HG03095 (cell line): ENCODE results near the gene SGO1.
"Not testable (repeated sequence)": the region's sequence is repeated elsewhere in the genome, so short reads cannot be mapped to it uniquely, and the experiment has no call there.

Source experiments
- ATAC-seq: cut with Tn5 transposase; IDR thresholded peaks from one replicate; pipeline ENCODE4 v1.9.1; 2021; ENCODE audit warnings: moderate library complexity; ENCODE audit not compliant: unreplicated experiment

SGO1 gene

GRCh38 chr3:20185679-20186599 is at the start of gene SGO1:
Gene SGO1 (minus strand): TSS chr3:20186206. CDS start chr3:20184027, 2,179 bp downstream.
- ATAC-seq = peak; percentile 95

DNA sequence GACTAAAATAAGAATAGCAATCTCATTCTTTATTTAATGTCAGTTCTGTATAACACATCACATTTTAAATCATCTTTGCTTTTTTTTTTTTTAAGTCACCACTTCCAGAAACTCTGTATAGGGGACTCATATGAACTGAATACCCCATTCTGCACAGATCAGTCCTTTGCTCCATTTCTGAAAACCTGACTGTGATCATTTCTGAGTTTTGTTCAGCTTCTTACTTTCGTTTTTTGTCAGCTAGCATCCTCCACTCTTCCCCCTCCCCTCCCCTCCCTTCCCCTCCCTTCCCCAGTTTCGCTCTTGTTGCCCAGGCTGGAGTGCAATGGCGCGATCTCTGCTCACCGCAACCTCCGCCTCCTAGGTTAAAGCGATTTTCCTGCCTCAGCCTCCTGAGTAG is 49.8 kb upstream of the SGO1 start:
- no peak for ATAC-seq

DNA sequence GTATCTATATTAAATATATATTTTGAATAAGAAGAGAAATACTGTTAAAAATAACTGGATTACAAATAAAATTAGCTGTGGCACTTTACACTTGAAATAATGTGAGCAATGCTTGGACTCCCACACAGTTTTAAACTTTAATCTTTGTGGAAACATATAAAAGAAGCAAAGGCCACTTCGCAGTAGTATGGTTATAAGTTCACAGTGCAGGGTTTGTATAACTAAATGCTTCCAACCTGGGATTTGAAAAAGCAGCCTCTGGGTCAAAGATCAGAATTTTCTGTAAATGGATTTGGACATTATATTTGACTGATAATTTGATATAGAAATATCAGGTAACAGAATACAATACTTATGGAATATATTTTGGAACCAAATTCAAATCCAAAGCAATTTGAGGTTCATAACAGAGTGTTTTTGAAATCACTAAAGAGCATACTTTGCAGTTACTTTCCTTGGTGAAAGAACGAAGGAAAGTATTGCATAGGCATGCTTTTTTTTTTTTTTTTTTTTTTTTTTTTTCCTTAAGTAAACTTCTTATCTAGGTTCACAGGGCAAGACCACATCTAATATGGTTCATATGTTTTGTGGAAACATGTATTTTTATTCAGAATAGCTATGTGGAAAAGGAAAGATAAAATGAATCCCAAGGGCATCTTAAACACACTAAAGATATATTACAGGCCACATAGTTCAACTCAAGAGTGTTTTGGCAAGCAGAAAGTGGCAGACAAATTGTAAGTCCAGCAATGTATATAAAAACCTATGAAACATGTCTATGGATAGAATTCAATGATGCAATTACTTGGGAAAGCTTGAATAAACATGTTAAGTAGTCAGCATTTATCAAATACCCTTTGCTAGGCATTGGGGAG is 47.1 kb upstream of the SGO1 start:
- no peak for ATAC-seq

- no peak for ATAC-seq
Measured at GRCh38 chr3:20230954-20231353, 44.9 kb upstream of the SGO1 start.

- no peak for ATAC-seq
Measured at GRCh38 chr3:20225769-20226168, 39.8 kb upstream of the SGO1 start.

DNA sequence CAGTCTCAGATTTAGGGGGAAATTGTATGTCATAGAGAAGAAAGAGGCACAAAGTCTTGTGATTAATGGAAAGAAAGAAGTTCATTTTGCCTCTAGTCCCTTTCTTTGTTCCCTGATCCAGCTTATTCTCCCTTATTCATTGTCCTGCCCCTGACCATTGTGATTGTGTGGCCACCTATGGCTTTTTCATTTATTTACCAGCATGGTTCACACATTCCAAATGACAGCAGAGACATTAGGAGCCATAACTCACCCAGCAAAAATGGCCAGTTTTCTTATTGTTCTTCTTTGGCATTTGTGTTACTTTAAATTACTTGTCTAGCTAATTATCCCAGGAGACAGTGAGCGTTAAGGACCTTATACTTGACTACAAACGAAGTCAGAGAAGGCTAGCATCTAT is 36.3 kb upstream of the SGO1 start:
- ATAC-seq = no peak

GRCh38 chr3:20218215-20218614 is 32.2 kb upstream of the SGO1 start:
- no peak for ATAC-seq

DNA sequence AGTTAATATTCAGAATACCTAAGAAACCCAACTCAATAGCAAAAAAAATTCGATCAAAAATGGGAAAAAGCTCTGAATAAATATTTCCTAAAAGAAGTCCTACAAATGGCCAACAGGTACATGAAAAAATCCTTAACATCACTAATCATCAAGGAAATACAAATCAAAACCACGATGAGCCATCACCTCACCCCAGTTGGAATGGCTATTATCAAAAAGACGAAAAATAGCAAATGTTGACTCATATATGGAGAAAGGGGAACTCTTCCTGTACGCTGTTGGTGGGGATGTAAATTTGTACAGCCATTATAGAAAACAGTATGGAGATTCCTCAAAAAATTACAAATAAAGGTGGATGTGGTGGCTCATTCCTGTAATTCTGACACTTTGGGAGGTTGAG is 29.6 kb upstream of the SGO1 start:
- ATAC-seq = no peak

GRCh38 chr3:20213491-20213890 is 27.5 kb upstream of the SGO1 start:
- ATAC-seq = not testable (repeated sequence)

GRCh38 chr3:20207945-20208344 is 21.9 kb upstream of the SGO1 start:
- ATAC-seq = not testable (repeated sequence)

GRCh38 chr3:20205898-20206297 is 19.9 kb upstream of the SGO1 start:
- ATAC-seq = not testable (repeated sequence)

- ATAC-seq = no peak
Measured at GRCh38 chr3:20201143-20201542, 15.1 kb upstream of the SGO1 start.

GRCh38 chr3:20197775-20198174 is 11.8 kb upstream of the SGO1 start:
- ATAC-seq = no peak

- no peak for ATAC-seq
Measured at GRCh38 chr3:20194793-20195460, 8.9 kb upstream of the SGO1 start.

DNA sequence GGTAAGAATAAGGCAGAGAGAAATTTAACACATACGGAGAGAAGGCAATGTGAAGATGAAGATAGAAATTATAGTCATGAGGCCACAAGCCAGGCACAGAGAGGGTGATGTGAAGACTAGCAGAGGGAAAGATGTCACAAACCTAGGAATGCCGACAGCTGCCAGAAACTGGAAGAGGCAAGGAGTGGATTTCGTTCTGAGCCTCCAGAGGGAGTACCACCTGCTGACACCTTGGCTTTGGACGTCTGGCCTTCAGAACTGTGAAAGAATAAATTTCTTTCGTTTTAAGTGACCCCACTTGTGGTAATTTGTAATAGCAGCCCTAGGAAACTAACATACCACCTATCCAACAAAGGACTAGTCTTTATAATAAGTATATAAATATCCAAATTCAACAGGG is 5.0 kb upstream of the SGO1 start:
- no peak for ATAC-seq

DNA sequence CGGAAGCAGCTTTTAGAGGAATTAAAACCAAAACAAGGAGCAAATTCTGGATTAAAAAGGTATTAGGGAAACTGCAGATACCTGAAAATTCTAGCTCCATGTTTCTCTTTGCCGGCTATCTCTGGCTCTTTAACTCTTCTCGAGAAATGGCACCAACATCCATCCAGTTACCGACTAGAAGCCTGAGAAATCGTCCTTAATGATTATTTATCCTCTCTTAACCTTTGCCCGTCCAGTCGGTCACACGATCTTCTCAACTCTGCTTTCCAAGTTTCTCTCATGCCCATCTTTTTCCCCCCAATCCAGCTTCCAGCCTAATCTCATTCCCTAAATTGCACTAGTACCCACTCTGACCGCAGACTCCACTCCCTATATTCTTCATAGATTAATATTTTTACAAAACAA is 596 bp upstream of the SGO1 start:
- peak; percentile 4 for ATAC-seq

- ATAC-seq = peak; percentile 9
Measured at GRCh38 chr3:20185331-20185678, 701 bp downstream of the SGO1 start.

DNA sequence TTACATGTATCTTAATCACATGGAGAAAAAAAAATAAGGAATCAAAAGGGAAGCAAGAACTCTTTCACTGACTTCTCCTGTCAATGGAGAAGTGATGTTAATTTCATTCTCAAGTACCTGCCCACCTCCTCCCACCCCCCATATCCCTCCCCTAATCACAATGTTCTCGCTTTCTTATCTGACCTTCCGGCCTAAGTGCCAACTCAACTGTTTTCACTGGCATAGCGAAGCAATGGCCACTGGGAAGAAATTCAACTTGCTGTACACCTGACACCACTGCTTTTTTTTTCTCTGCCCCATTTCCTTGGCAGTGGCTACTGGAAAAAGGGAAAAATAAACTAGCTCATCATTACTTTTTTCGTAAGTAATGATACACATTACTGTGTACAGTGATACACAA is 3.8 kb downstream of the SGO1 start:
- no peak for ATAC-seq

DNA sequence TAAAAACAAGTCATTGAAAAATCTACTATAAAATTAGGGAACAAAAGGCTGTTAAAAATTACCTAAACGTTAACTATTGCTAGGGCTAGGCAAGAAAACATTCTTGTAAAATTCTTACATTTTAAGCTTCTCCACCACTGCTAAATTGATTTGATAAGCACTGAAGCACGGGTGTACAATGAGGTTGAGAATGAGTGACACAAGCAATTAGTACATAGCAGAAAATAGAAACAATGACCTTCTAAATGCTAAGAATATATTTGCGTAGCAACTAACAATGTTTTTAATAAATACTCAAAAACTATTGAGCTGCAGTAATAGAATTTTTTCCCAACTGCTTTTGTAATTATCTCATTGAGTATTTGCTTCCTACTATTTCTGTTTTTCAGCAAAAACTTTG is 4.7 kb downstream of the SGO1 start:
- no peak for ATAC-seq

- ATAC-seq = no peak
Measured at GRCh38 chr3:20173844-20174410, 12.1 kb downstream of the SGO1 start.

DNA sequence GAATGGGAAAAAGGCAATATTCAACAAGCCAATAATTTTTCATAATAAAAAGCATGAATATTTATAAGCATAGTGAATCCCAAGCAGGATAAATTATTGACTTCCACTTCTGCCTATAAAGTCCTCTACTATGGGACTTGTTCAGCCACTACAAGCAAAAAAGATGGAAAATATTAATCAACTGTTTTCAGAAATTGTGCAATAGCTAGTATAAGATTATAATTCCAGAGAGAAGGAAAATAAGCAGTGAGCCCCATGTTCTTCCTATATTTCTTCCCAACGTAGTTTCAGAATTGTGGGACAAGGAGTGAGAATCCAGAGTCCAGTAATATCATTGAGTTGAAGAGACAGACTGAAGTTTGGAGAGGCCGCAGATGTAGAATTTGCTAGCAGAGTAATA is 24.3 kb downstream of the SGO1 start:
- no peak for ATAC-seq
